ENCODE results near the gene HERC3.
A peak's percentile ranks its signal among the peaks of the same experiment; 100 is the strongest.
"Not testable (repeated sequence)": the region's sequence is repeated elsewhere in the genome, so short reads cannot be mapped to it uniquely, and the experiment has no call there.

The HERC3 gene

GRCh38 chr4:88609794-88610193 is 17.5 kb downstream of the HERC3 start:
- not testable (repeated sequence) for DNase-seq

DNA sequence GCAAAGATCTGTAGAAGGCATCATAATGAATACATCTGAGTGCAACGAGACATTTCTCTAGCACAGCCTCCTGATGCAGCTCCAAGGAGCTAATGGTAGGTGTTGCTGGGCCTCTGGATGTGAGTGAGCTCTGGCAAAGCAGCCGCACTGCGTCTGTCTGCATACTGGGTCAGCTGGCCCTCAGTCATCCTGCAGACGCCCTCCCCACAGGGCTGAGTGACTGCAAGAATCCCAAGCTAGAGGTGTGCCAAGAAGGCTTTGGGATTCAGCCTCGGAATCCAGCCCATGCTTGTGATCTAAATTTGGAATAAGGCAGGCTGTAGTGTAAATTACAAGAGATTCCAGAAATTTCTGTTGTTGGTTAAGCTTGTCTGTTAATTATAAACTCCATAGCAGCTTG is 18.5 kb downstream of the HERC3 start:
- no peak for DNase-seq

- peak; percentile 86 for DNase-seq
Measured at GRCh38 chr4:88613417-88613875, 21.2 kb downstream of the HERC3 start.

DNA sequence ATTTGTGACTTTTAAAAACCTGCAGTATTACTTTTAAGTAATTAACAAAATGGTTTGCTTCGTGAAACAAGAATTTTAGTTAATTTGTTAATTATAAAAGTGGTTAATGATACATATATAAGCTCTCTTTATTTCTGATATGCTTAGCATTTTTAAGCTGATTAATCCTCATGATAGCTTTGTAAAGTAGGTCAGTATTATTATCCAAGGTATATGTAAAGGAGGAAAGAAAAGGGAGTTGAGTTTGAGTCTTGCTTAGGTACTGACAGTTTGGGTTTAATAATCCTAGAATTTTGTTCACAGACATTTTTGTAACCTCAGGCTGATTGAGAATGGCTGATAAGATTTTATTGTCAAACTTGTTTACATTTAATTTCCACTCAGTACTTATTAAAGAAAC is 21.8 kb downstream of the HERC3 start:
- DNase-seq: no peak

DNA sequence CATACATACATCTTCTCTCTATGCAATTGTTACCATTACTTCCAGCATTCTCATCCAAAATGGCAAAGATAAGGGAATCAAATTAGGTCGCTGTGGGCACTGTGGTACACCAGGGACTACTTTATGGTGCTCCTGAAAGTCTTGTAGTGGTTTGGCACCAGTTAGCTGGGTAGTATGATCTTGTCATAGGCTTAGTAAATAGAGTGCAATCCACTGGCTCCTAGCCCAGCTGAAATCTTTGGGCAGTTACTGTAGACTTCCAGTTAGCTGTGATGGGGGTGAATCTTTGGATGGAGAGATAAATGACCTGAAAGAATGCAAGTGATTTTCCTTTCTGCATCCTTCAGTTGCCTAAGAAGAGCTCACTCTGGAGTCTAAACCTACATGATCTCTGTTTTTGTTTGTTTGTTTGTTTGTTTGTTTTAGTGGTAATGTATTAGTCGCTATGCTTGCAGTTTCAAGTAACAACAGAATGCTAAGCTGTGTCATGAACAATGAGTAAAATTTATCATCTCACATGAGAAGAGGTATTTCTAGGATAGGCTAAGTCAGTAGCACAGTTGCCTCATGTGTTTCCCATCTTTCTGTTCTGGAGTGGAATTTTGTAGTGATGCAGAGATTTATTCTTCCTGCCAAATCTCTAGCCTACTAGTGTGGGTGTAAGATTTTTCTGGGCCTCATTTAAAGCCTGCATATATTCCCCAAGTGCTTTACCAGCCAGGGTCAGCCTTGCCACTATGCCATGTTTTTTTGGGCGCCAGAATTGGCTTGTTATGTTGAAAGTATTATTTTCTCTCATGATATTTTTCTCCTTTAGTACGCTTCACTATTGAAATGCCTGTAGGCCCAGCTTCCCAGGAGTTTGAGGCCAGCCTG is 24.2 kb downstream of the HERC3 start:
- DNase-seq: no peak

DNA sequence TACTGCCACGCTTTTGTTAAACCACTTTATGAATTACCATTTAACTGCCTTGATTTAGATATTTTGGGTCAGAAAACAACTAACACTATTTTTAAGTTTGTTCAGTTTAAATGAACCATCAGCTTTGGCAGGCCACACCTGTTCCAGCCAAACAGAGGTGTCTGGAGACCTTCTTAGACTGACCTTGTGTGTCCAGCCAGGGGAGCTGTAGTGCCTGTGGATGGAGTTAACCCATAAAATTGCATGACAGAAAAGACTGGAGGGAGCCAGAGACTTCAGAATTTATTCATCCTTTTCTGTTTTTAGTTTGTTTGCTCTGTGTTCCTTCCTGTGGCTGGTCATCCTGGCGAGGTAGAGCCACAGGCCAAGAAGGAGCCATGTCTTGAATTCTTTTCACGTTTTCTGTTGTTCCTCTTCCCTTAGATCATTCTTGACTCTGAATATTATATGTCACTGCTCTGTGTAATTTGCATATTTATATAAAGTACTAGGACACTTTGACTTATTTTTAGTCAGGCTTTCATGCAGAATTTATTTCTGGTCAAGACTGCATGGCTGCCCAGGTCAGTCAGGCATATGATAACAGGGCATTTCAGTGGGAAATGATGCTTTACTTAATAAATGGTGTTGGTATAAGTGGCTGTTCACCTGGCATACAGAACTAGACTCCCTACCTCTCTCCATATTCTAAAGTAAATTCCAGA is 26.7 kb downstream of the HERC3 start:
- DNase-seq: no peak

DNA sequence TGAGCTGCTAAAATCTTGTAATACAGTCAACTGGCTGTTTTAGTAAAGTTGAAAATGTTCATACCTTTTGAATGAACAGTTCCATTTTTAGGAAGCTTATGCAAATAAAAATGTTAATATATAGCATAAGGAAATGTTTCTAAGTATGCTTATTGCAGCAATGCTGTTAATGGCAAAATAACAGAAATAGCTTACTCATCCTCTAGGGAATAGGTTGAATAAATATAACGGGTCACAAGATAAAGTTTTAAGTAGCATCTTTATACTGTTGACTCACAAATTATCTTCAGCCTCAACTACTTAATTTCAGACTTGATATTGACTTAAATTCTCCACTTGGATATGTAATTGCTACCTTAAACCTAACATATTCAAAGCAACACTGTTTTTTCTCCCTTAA is 27.7 kb downstream of the HERC3 start:
- no peak for DNase-seq

DNA sequence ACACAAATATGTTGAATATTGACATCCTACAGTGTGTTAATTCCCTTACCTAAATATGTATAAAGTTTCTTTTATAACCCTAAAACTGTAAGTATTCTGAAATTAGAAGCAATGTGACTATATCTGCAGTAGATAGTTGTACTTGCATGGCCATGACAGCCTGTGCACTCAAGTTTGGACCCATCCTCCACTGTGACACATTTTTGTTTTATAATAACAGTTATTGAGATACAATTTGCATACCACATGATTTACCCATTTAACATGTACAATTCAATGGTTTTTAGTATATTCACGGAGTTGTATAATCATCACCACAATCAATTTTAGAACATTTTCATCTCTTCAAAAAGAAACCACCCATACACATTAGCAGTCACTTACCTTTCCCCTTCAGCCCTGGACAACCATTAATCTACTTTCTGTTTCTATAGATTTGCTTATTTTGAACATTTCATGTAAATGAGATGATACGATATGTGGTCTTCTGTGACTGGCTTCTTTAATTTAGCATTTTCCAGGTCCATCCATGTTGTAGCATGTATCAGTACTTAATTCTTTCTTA is 29.6 kb downstream of the HERC3 start:
- DNase-seq: no peak

DNA sequence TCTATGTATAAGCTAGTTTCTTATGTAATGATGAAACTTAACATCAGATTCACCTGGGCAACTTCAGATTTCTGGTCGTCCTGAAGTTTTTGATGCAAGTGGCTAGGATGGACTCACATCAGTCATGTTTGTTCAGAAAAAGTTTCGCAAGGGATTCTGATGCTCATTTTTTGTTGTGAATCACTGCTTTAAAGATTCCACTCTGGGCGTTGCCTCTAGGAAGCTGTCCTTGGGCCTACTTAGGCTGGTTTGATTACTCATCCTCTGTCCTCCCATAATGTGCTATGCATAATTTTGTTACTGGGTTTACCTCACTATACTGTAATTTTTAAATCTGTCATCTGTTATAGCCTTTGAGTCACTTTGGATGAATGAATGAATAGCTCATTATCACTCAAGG is 30.8 kb downstream of the HERC3 start:
- no peak for DNase-seq

GRCh38 chr4:88628746-88629145 is 36.5 kb downstream of the HERC3 start:
- no peak for DNase-seq

DNA sequence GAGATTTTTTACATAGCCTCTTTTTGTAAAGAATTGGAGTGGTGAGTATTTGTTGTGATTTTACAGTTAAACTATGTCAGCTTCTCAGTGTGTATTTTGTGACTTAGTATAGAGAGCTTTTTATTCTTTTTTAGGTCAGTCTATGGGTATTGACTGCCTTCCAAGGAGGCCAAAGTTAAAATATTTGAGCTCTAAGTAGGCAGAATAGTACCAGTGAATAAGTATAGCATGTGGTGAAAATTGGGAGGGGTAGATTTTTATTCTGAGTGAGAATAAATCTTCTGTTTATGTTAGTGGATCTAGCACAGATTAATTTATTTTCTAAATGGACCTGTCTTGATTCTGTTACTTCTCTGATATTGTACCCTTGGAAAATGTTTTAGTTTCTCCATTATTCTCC is 37.5 kb downstream of the HERC3 start:
- DNase-seq: no peak

GRCh38 chr4:88630756-88631155 is 38.5 kb downstream of the HERC3 start:
- DNase-seq: no peak

- DNase-seq: no peak
Measured at GRCh38 chr4:88643932-88644331, 51.7 kb downstream of the HERC3 start.

- DNase-seq: no peak
Measured at GRCh38 chr4:88645994-88646393, 53.7 kb downstream of the HERC3 start.

DNA sequence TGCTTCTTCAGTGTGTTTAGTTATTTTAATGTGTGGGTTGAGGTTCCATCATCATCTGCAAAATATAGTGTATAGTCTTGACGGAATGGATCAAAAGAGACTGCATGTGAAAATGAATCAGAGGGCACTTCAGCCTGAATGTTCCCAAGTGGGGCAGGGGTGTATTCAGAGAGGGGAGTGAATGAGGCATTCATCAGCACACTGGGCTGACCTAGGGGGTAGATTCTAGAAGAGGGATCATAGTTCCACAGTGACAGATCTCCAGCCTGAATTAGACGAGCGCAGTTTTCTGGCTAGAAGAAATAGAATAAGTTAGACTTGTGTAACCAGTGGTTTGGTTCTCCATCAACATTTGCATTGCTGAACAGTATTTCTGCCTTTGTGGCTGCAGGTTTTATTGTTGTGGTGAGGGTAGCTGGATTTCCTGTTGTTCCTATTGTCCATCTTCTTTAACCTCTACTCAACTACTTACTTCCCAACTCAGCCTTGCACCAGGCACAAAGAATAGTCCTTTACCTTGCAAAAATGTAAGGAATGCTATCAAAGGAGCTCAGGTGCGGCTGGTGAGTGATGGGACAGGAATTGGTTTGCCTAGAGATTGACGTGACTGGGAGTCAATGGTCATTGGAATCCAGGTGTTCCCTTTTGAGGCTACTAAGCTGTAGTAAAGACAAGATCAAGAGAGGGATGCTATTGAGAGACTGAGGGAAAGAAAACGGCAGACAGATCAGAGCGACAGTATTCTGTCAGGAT is 54.4 kb downstream of the HERC3 start:
- DNase-seq: no peak

DNA sequence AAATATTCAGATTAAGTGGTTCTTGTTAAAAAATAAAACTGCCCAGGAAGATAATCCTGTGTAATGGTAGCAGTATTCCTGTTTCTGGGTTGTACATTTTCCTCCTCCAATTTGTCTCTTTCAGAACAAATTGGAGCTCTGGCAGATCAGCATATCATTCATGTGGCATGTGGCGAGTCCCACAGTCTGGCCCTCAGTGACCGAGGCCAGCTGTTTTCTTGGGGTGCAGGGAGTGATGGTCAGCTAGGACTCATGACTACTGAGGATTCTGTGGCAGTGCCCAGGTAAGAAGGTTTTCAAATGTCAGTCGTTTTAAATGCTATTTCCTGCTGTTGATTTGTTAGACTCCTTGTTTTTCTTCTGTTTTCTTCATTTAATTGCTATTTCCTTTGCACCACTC is 57.4 kb downstream of the HERC3 start:
- no peak for DNase-seq

GRCh38 chr4:88653371-88653946 is 61.2 kb downstream of the HERC3 start:
- DNase-seq: no peak

DNA sequence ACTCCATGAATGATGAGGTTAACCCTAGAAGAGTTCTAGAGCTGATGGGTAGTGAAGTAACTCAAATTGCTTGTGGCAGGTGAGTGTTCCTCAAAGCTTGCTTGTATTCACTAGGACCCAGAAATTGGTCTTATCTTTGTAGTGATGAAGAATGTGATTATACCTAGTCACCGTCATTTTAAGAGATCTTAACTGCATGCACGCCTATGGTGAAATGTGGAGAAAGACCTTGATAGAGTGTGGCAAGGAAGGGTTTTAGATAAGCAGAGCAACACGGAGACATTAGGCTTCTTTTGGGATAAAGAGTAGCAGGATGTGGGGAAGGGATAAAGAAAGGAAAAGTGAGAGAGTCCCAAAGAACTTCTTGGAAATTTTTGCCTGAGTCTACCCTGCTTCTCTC is 62.9 kb downstream of the HERC3 start:
- no peak for DNase-seq

GRCh38 chr4:88659055-88659889 is 67.0 kb downstream of the HERC3 start:
- DNase-seq: peak; percentile 22

DNA sequence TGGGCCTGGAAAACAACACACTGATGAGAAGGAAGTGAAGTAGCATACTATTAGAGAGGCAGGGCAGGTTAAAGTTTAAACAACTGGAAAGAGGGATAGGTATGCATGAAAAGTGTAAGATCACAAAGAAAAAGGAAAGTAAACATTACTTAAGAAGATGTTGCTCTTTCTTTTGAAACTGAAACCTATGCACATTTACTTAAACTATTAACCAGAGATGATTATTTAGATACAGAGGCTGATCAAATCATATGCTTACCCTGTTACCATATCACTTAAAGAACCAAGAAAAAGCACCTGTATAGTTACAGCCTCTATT is 67.6 kb downstream of the HERC3 start:
- DNase-seq: no peak

GRCh38 chr4:88660446-88661294 is 68.4 kb downstream of the HERC3 start:
- no peak for DNase-seq

All from NCI-H1436 (cell line).